ENCODE measurements around the gene OR52H1.
A peak's percentile ranks its signal among the peaks of the same experiment; 100 is the strongest.

OR52H1 gene

GRCh38 chr11:5531053-5531831 lies 17.1 kb downstream of the OR52H1 start:
- DNase-seq, result no peak

- DNase-seq, result no peak
Measured at GRCh38 chr11:5528495-5528894, 19.8 kb downstream of the OR52H1 start.

- no peak for DNase-seq
Measured at GRCh38 chr11:5527716-5528115, 20.6 kb downstream of the OR52H1 start.

GRCh38 chr11:5524756-5525155 lies 23.6 kb downstream of the OR52H1 start:
- peak; percentile 12 for DNase-seq

GRCh38 chr11:5522308-5522707 lies 26.0 kb downstream of the OR52H1 start:
- DNase-seq, result no peak

GRCh38 chr11:5521540-5521939 lies 26.8 kb downstream of the OR52H1 start:
- no peak for DNase-seq

GRCh38 chr11:5516599-5516998 lies 31.7 kb downstream of the OR52H1 start, which contains the start of gene UBQLNL:
TSS of gene UBQLNL (minus strand) at chr11:5516699. CDS start at chr11:5516441, 258 bp downstream.
- no peak for DNase-seq

- DNase-seq, result no peak
Measured at GRCh38 chr11:5514841-5515240, 33.5 kb downstream of the OR52H1 start.

- DNase-seq, result no peak
Measured at GRCh38 chr11:5509803-5510202, 38.5 kb downstream of the OR52H1 start, which contains the start of gene UBQLN3. TSS of gene UBQLN3 (minus strand) at chr11:5509957. CDS start at chr11:5509558, 399 bp downstream.

GRCh38 chr11:5508605-5509004 lies 39.7 kb downstream of the OR52H1 start:
- no peak for DNase-seq

GRCh38 chr11:5507933-5508305 lies 40.4 kb downstream of the OR52H1 start:
- no peak for DNase-seq

- DNase-seq, result no peak
Measured at GRCh38 chr11:5507177-5507932, 41.0 kb downstream of the OR52H1 start.

- no peak for DNase-seq
Measured at GRCh38 chr11:5505363-5506048, 42.8 kb downstream of the OR52H1 start.

- no peak for DNase-seq
Measured at GRCh38 chr11:5504403-5504921, 43.9 kb downstream of the OR52H1 start.

- DNase-seq, result no peak
Measured at GRCh38 chr11:5500393-5500801, 47.9 kb downstream of the OR52H1 start.

- DNase-seq, result no peak
Measured at GRCh38 chr11:5499671-5500070, 48.7 kb downstream of the OR52H1 start.
